Skeletal muscle tissue (tissue), 4 donors: ENCODE results near the gene ZNRF3. TPM values are rescaled to one million over a fixed set of nuclear protein-coding genes. Genes with fewer than 3 reads are reported as not detected.
A peak's percentile ranks its signal among the peaks of the same experiment; 100 is the strongest.
"Not testable (repeated sequence)": the region's sequence is repeated elsewhere in the genome, so short reads cannot be mapped to it uniquely, and the experiment has no call there.

Experiments used
- H3K27ac ChIP-seq: one replicate; pipeline ENCODE4 v1.7.0; 2013; ENCODE audit warnings: mild to moderate bottlenecking, low read depth, low read length, inconsistent platforms
- H3K27me3 ChIP-seq, 3 donors: one replicate each; pipeline ENCODE4 v1.7.0; 2013; ENCODE audit warnings: low read length in 3 of 3; ENCODE audit not compliant: control insufficient read depth in 3 of 3, insufficient read depth in 3 of 3
- H3K36me3 ChIP-seq, 3 donors: one replicate each; pipeline ENCODE4 v1.7.0; 2013; ENCODE audit warnings: low read length in 3 of 3; ENCODE audit not compliant: control insufficient read depth in 3 of 3, insufficient read depth in 3 of 3
- H3K4me1 ChIP-seq, 3 donors: one replicate each; pipeline ENCODE4 v1.7.0; 2013; ENCODE audit warnings: low read length in 3 of 3, mild to moderate bottlenecking in 3 of 3; ENCODE audit not compliant: control insufficient read depth in 3 of 3, insufficient read depth in 3 of 3
- H3K4me3 ChIP-seq, 3 donors: one replicate each; pipeline ENCODE4 v1.7.0; 2013; ENCODE audit warnings: low read length in 3 of 3
- H3K9ac ChIP-seq, 3 donors: one replicate each; pipeline ENCODE4 v1.7.0; 2013; ENCODE audit warnings: low read length in 3 of 3, mild to moderate bottlenecking in 3 of 3, moderate library complexity in 2 of 3, low read depth in 1 of 3
- H3K9me3 ChIP-seq, 3 donors: one replicate each; pipeline ENCODE4 v1.7.0; 2013; ENCODE audit warnings: low read length in 3 of 3; ENCODE audit not compliant: control insufficient read depth in 3 of 3
- total RNA-seq: library from RNA; depleted of rRNA; stranded (reverse); fragments of >200 nt; gene quantifications from one replicate; pipeline ENCODE4 v1.2.3, GENCODE V29; 2014
- donor health status: Osteomylitis.

The ZNRF3 gene
- total RNA-seq, 1 donor from 2014 or later = 7.3 TPM

GRCh38 chr22:29039684-29040083, 156.3 kb downstream of the ZNRF3 start:
- not testable (repeated sequence) for H3K27ac ChIP-seq, H3K9ac ChIP-seq, H3K9me3 ChIP-seq, H3K27me3 ChIP-seq, H3K4me3 ChIP-seq, H3K36me3 ChIP-seq
- peaks cover 4 to 14% (median 10%) of the 10 kb centered on the region in 3 donors for H3K4me1 ChIP-seq

GRCh38 chr22:29040385-29041275, 157.3 kb downstream of the ZNRF3 start:
- no peak overlapping the region for H3K9ac ChIP-seq
- H3K27ac ChIP-seq = no peak overlapping the region
- H3K4me1 ChIP-seq = peaks cover 4 to 14% (median 11%) of the 10 kb centered on the region in 3 donors
- H3K9me3 ChIP-seq = no peaks in the 10 kb centered on the region
- peaks cover 0 to 7% (median 5%) of the 10 kb centered on the region in 3 donors for H3K36me3 ChIP-seq
- H3K27me3 ChIP-seq = no peaks in the 10 kb centered on the region
- H3K4me3 ChIP-seq = no peak overlapping the region

- Histone ChIP-seq H3K4me1 (peaks cover 4 to 14% (median 11%) of the 10 kb centered on the region in 3 donors), H3K9ac (no peak overlapping the region), H3K27me3 (no peaks in the 10 kb centered on the region), H3K36me3 (peaks cover 6 to 15% (median 12%) of the 10 kb centered on the region in 3 donors), H3K9me3 (no peaks in the 10 kb centered on the region), H3K4me3 (no peak overlapping the region), H3K27ac (no peak overlapping the region)
Observed at GRCh38 chr22:29041408-29041807, 158.0 kb downstream of the ZNRF3 start.

GRCh38 chr22:29043906-29044575, 160.7 kb downstream of the ZNRF3 start:
- Histone ChIP-seq H3K36me3 (peaks cover 27 to 31% (median 29%) of the 10 kb centered on the region in 3 donors), H3K4me1 (peaks cover 4 to 14% (median 11%) of the 10 kb centered on the region in 3 donors), H3K27ac (peak overlapping the region; percentile 66), H3K27me3 (no peaks in the 10 kb centered on the region), H3K9ac (peak overlapping the region in 1 of 3 donors; percentile 37), H3K4me3 (no peak overlapping the region), H3K9me3 (no peaks in the 10 kb centered on the region)

- H3K4me1 ChIP-seq = peaks cover 4 to 14% (median 11%) of the 10 kb centered on the region in 3 donors
- peaks cover 29 to 37% (median 34%) of the 10 kb centered on the region in 3 donors for H3K36me3 ChIP-seq
- no peak overlapping the region for H3K4me3 ChIP-seq
- no peaks in the 10 kb centered on the region for H3K9me3 ChIP-seq
- peak overlapping the region; percentile 66 for H3K27ac ChIP-seq
- H3K9ac ChIP-seq = no peak overlapping the region
- no peaks in the 10 kb centered on the region for H3K27me3 ChIP-seq
Observed at GRCh38 chr22:29044657-29045176, 161.3 kb downstream of the ZNRF3 start.

GRCh38 chr22:29048822-29049654, 165.7 kb downstream of the ZNRF3 start:
- Histone ChIP-seq H3K9me3 (no peaks in the 10 kb centered on the region), H3K27ac (no peak overlapping the region), H3K9ac (no peak overlapping the region), H3K4me3 (no peak overlapping the region), H3K4me1 (peaks cover 0 to 6% (median 0%) of the 10 kb centered on the region in 3 donors), H3K27me3 (no peaks in the 10 kb centered on the region), H3K36me3 (peaks cover 29 to 41% (median 40%) of the 10 kb centered on the region in 3 donors)

- Histone ChIP-seq H3K27me3 (no peaks in the 10 kb centered on the region), H3K36me3 (peaks cover 26 to 41% (median 34%) of the 10 kb centered on the region in 3 donors), H3K4me1 (peaks cover 0 to 3% (median under 1%) of the 10 kb centered on the region in 3 donors), H3K4me3 (no peak overlapping the region), H3K27ac (no peak overlapping the region), H3K9ac (no peak overlapping the region), H3K9me3 (no peaks in the 10 kb centered on the region)
Observed at GRCh38 chr22:29049655-29050263, 166.4 kb downstream of the ZNRF3 start.

GRCh38 chr22:29050457-29050856, 167.1 kb downstream of the ZNRF3 start:
- Histone ChIP-seq H3K36me3 (peaks cover 23 to 41% (median 33%) of the 10 kb centered on the region in 3 donors), H3K9ac (no peak overlapping the region), H3K4me1 (peaks cover 3 to 7% (median 5%) of the 10 kb centered on the region in 3 donors), H3K4me3 (no peak overlapping the region), H3K27me3 (no peaks in the 10 kb centered on the region), H3K9me3 (no peaks in the 10 kb centered on the region), H3K27ac (no peak overlapping the region)

GRCh38 chr22:29053048-29053702, 169.8 kb downstream of the ZNRF3 start:
- Histone ChIP-seq H3K27ac (no peak overlapping the region), H3K9ac (no peak overlapping the region), H3K36me3 (peaks cover 5 to 19% (median 17%) of the 10 kb centered on the region in 3 donors), H3K27me3 (no peaks in the 10 kb centered on the region), H3K4me3 (no peak overlapping the region), H3K4me1 (peaks cover 11 to 15% (median 13%) of the 10 kb centered on the region in 3 donors), H3K9me3 (no peaks in the 10 kb centered on the region)
